CD4-positive, alpha-beta T cell (primary cell): ENCODE data around the gene GRK5. TPM values are rescaled to one million over a fixed set of nuclear protein-coding genes. Genes with fewer than 3 reads are reported as not detected.

Experiments used
- ATAC-seq: fragments of 200-7000 bp; cut with Tn5 transposase; one replicate; pipeline ENCODE4 v1.10.0; 2022; ENCODE audit warnings: mild to moderate bottlenecking; ENCODE audit not compliant: poor library complexity
- CTCF ChIA-PET: fragments of 350-600 bp; sonication (Branson Sonifier 250); formaldehyde crosslinking; loops from one replicate; lab custom pipeline; 2021; ENCODE audit warnings: antibody characterized with exemption, inconsistent platforms; lab: Charles Lee
- POLR2A ChIA-PET: fragments of 350-600 bp; sonication (Branson Sonifier 250); formaldehyde crosslinking; loops from one replicate; lab custom pipeline; 2021; ENCODE audit warnings: antibody characterized with exemption, inconsistent platforms; lab: Charles Lee
- DNase-seq, 14 experiments: peaks; one replicate each; pipeline ENCODE4 v3.0.0-alpha.2; 2013 to 2020; ENCODE audit warnings: mixed read lengths in 2 of 14
- H3K27ac ChIP-seq, 2 donors: one replicate each; pipeline versions ENCODE4 v1.5.1 to v1.7.0; 2013; ENCODE audit warnings: low read length in 2 of 2, low read depth in 1 of 2, mild to moderate bottlenecking in 1 of 2
- H3K27me3 ChIP-seq, 2 experiments: 1 replicate in 1 of 2; 2 replicates in 1 of 2; pipeline versions ENCODE4 v1.6.1 to v1.7.0; 2013; ENCODE audit warnings: low read length in 2 of 2, control low read depth in 1 of 2, mild to moderate bottlenecking in 1 of 2, moderate library complexity in 1 of 2; ENCODE audit not compliant: insufficient read depth in 2 of 2, control insufficient read depth in 1 of 2
- H3K36me3 ChIP-seq: one replicate; pipeline ENCODE4 v1.6.1; 2013; ENCODE audit warnings: low read length, control low read depth; ENCODE audit not compliant: insufficient read depth
- H3K4me1 ChIP-seq: one replicate; pipeline ENCODE4 v1.6.1; 2013; ENCODE audit warnings: low read length, control low read depth; ENCODE audit not compliant: insufficient read depth
- H3K4me3 ChIP-seq: one replicate; pipeline ENCODE4 v1.5.1; 2013; ENCODE audit warnings: mild to moderate bottlenecking, low read length, moderate library complexity
- H3K9me3 ChIP-seq, 2 experiments: 1 replicate in 1 of 2; 2 replicates in 1 of 2; pipeline versions ENCODE4 v1.6.1 to v1.7.0; 2013; ENCODE audit warnings: low read length in 2 of 2, mild to moderate bottlenecking in 2 of 2, control low read depth in 1 of 2, moderate library complexity in 1 of 2; ENCODE audit not compliant: control insufficient read depth in 1 of 2, insufficient read depth in 1 of 2
- H3K27ac Mint-ChIP-seq: one replicate; pipeline ENCODE4 v1.8.0; 2020; ENCODE audit warnings: mixed read lengths
- H3K27me3 Mint-ChIP-seq: one replicate; pipeline ENCODE4 v1.8.0; 2021; ENCODE audit warnings: mixed read lengths
- H3K36me3 Mint-ChIP-seq: one replicate; pipeline ENCODE4 v1.8.0; 2021; ENCODE audit warnings: low read depth, mixed read lengths
- H3K4me1 Mint-ChIP-seq: one replicate; pipeline ENCODE4 v1.8.0; 2021; ENCODE audit warnings: low read depth, mixed read lengths
- H3K4me3 Mint-ChIP-seq: one replicate; pipeline ENCODE4 v1.8.0; 2020; ENCODE audit warnings: mild to moderate bottlenecking, mixed read lengths
- H3K9me3 Mint-ChIP-seq: one replicate; pipeline ENCODE4 v1.8.0; 2020; ENCODE audit warnings: mixed read lengths
- intact Hi-C, 2 experiments: fragments of 100-400 bp; cut with DNase I in 1 of 2; cut with micrococcal nuclease in 1 of 2; formaldehyde crosslinking; loops; one replicate each; pipeline versions ENCODE4 v1.15.1 to v1.9.0; 2023 to 2025; cut with DNase I, micrococcal nuclease
- total RNA-seq, 174 experiments: library from RNA in 2 of 174; stranded (reverse) in 2 of 174; gene quantifications; one replicate each; pipeline ENCODE4 v1.2.3 and lab custom pipeline; 2021 to 2026
- TF ChIP-seq, protein P1 (sequence below): fragments of 200-600 bp; IDR thresholded peaks from one replicate; pipeline ENCODE4 v1.8.0; 2022; ENCODE audit warnings: antibody characterized with exemption, mild to moderate bottlenecking

GRK5 gene
- total RNA-seq, 2 experiments from 2014 or later = 19.2 to 20.8 TPM

DNA sequence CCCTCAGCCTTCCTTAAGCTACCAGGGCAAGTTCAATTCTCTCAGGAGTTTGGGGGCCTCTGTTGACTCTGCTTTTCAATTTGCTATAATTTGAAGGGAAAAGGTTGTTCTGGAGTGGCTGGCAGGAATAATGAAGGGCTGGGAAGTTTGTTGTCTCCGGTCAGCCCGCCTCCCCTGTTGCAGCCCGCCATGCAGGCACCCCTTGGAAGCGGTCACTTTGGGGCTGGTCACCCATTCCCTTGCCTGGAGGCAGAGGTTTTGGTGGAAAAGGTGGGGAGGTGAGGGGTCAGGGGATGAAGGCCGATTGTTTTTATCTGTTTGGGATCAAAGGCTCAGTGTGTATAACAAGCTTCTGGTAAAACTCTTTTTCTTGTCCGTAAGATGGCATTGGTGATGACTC is 79.1 kb downstream of the GRK5 start:
- peak overlapping the region; percentile 68 for H3K27ac Mint-ChIP-seq
- no peaks in the 10 kb centered on the region for H3K27me3 Mint-ChIP-seq
- POLR2A ChIA-PET = interaction anchor here (1.6 kb wide), 1 partner anchor 20 kb away, joined by 4 read pairs; no protein-coding TSS in a partner anchor
- Histone ChIP-seq H3K36me3 (no peaks in the 10 kb centered on the region), H3K9me3 (no peaks in the 10 kb centered on the region), H3K4me3 (no peak overlapping the region), H3K27me3 (no peaks in the 10 kb centered on the region), H3K27ac (no peak overlapping the region), H3K4me1 (peaks cover 77% of the 10 kb centered on the region)
- intact Hi-C loops = no loop called here
- ATAC-seq (no peak), DNase-seq (no peak)
- H3K4me1 Mint-ChIP-seq = peaks cover 89% of the 10 kb centered on the region
- H3K4me3 Mint-ChIP-seq = peak overlapping the region; percentile 7
- H3K36me3 Mint-ChIP-seq = no peaks in the 10 kb centered on the region
- no peaks in the 10 kb centered on the region for H3K9me3 Mint-ChIP-seq
- TF ChIP-seq, protein P1, sequence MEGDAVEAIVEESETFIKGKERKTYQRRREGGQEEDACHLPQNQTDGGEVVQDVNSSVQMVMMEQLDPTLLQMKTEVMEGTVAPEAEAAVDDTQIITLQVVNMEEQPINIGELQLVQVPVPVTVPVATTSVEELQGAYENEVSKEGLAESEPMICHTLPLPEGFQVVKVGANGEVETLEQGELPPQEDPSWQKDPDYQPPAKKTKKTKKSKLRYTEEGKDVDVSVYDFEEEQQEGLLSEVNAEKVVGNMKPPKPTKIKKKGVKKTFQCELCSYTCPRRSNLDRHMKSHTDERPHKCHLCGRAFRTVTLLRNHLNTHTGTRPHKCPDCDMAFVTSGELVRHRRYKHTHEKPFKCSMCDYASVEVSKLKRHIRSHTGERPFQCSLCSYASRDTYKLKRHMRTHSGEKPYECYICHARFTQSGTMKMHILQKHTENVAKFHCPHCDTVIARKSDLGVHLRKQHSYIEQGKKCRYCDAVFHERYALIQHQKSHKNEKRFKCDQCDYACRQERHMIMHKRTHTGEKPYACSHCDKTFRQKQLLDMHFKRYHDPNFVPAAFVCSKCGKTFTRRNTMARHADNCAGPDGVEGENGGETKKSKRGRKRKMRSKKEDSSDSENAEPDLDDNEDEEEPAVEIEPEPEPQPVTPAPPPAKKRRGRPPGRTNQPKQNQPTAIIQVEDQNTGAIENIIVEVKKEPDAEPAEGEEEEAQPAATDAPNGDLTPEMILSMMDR = no peak
- CTCF ChIA-PET = no interaction called here

DNA sequence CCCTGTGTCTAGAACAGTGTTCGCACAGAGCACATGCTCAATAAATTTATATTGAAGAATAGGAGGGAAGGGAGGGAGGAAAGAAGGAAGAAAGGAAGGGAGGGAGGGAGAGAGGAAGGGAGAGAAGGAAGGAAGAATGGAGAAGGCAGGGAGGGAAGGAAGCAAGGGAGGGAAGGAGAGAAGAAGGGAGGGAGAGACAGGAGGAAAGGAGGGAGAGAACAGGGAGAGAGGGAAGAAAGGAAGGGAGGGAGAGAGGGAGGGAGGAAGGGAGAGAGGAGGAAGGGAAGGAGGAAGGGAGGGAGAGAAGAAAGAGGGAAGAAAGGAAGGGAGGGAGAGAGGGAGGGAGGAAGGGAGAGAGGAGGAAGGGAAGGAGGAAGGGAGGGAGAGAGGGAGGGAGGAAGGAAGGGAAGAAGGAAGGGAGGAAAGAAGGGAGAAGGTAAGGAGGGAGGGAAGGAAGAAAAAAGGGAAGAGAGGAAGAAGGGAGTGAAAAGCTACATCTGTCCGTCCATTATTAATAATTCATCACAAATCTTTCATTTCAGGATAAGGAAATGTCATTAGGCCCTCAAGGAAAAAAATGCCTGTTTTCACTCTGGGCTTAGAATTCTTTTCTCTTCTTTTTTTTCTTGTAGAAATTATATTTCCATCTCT is 79.7 kb downstream of the GRK5 start:
- intact Hi-C loops = no loop called here

DNA sequence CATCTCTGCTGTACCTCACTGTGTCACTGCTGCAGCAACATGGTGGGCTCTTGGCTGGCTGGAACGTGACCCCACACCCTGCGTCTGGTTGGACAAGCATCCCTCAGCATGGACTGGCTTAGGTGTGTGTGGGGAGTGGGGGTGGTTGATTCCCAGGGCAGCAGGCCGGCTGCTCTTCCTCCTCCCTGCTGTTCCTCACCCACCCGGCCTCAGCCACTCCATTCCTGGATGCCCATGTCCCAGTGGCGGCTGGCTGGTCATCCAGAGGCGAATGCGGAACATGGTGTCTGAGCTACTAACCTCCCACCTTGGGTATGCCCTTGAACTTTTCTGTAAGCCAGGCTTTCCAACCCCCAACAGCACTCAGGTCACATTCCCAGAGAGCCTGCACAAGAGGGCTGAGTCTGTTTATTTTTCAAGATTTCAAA is 81.2 kb downstream of the GRK5 start:
- DNase-seq (no peak), ATAC-seq (no peak)
- H3K4me3 ChIP-seq = no peak overlapping the region
- no peaks in the 10 kb centered on the region for H3K27me3 Mint-ChIP-seq
- peak overlapping the region; percentile 84 for H3K27ac Mint-ChIP-seq
- no peaks in the 10 kb centered on the region for H3K9me3 Mint-ChIP-seq
- H3K36me3 ChIP-seq = no peaks in the 10 kb centered on the region
- H3K27me3 ChIP-seq = no peaks in the 10 kb centered on the region
- ChIA-PET CTCF (interaction anchor here (1.0 to 1.7 kb wide), 2 partner anchors 8 to 157 kb away, joined by 3 to 4 read pairs; no protein-coding TSS in a partner anchor), POLR2A (interaction anchor here (0.5 to 1.5 kb wide), 3 partner anchors 20 to 648 kb away, joined by 3 to 5 read pairs (median 3); partner anchors contain the start of gene GRK5)
- TF ChIP-seq, protein P1 = no peak
- H3K36me3 Mint-ChIP-seq = peaks cover 3% of the 10 kb centered on the region
- H3K4me3 Mint-ChIP-seq = peak overlapping the region; percentile 25
- H3K9me3 ChIP-seq = no peaks in the 10 kb centered on the region
- peaks cover 83% of the 10 kb centered on the region for H3K4me1 ChIP-seq
- H3K27ac ChIP-seq = no peak overlapping the region
- intact Hi-C loops = no loop called here
- peaks cover 86% of the 10 kb centered on the region for H3K4me1 Mint-ChIP-seq

More for the DNA sequence above, 79.7 kb downstream of the GRK5 start:
- Histone ChIP-seq H3K36me3 (no peaks in the 10 kb centered on the region), H3K4me1 (peaks cover 83% of the 10 kb centered on the region), H3K27ac (no peak overlapping the region), H3K9me3 (no peaks in the 10 kb centered on the region), H3K27me3 (no peaks in the 10 kb centered on the region), H3K4me3 (no peak overlapping the region)
- Mint-ChIP-seq H3K27me3 (no peaks in the 10 kb centered on the region), H3K9me3 (no peaks in the 10 kb centered on the region), H3K27ac (peak overlapping the region; percentile 84), H3K36me3 (no peaks in the 10 kb centered on the region), H3K4me3 (peak overlapping the region; percentile 7), H3K4me1 (peaks cover 86% of the 10 kb centered on the region)
- ChIA-PET CTCF (no interaction called here), POLR2A (interaction anchor here (0.6 to 1.6 kb wide), 3 partner anchors 19 to 303 kb away, joined by 3 to 4 read pairs (median 3); no protein-coding TSS in a partner anchor)
- DNase-seq (no peak), ATAC-seq (no peak)
- TF ChIP-seq, protein P1 = no peak
